ENCODE data around the gene MME.

The MME gene

GRCh38 chr3:155153242-155154186 is 73.4 kb downstream of the MME start:
- DNase-seq: no peak

GRCh38 chr3:155154255-155154654 is 74.1 kb downstream of the MME start:
- DNase-seq: no peak

GRCh38 chr3:155158346-155159037 is 78.4 kb downstream of the MME start:
- DNase-seq: no peak

GRCh38 chr3:155159301-155159700 is 79.2 kb downstream of the MME start:
- DNase-seq: no peak

- DNase-seq: no peak
These were observed 81.6 kb downstream of the MME start for GRCh38 chr3:155161640-155162292.

GRCh38 chr3:155164306-155164705 is 84.2 kb downstream of the MME start:
- no peak for DNase-seq

- no peak for DNase-seq
These were observed 86.3 kb downstream of the MME start for GRCh38 chr3:155166441-155166840.

- DNase-seq: no peak
These were observed 89.1 kb downstream of the MME start for GRCh38 chr3:155169197-155169596.

- no peak for DNase-seq
These were observed 93.7 kb downstream of the MME start for GRCh38 chr3:155173771-155174170.

GRCh38 chr3:155178810-155179436 is 98.8 kb downstream of the MME start:
- DNase-seq: no peak

- DNase-seq: no peak
These were observed 99.3 kb downstream of the MME start for GRCh38 chr3:155179437-155179827.

- DNase-seq: no peak
These were observed 100.0 kb downstream of the MME start for GRCh38 chr3:155179966-155180757.

- DNase-seq: no peak
These were observed 102.3 kb downstream of the MME start for GRCh38 chr3:155182467-155182866.

GRCh38 chr3:155184011-155184410 is 103.9 kb downstream of the MME start:
- DNase-seq: no peak

- no peak for DNase-seq
These were observed 105.5 kb downstream of the MME start for GRCh38 chr3:155185631-155186071.

- no peak for DNase-seq
These were observed 107.9 kb downstream of the MME start for GRCh38 chr3:155188031-155188430.

GRCh38 chr3:155189478-155189877 is 109.4 kb downstream of the MME start:
- DNase-seq: no peak

- no peak for DNase-seq
These were observed 110.6 kb downstream of the MME start for GRCh38 chr3:155190691-155191090.

GRCh38 chr3:155192957-155193746 is 113.0 kb downstream of the MME start:
- no peak for DNase-seq

GRCh38 chr3:155193868-155194267 is 113.7 kb downstream of the MME start:
- DNase-seq: no peak

All from NCI-H1105 treated with DMSO at 0.1 percent for 48 hours (cell line).